Effector CD8-positive, alpha-beta T cell (primary cell): Measurements from ENCODE around the gene SPG21.
A peak's percentile ranks its signal among the peaks of the same experiment; 100 is the strongest.
"Not testable (repeated sequence)": the region's sequence is repeated elsewhere in the genome, so short reads cannot be mapped to it uniquely, and the experiment has no call there.

Source experiments
- DNase-seq: peaks from one replicate; lab custom pipeline; 2025; lab: John Stamatoyannopoulos, UW
- total RNA-seq, 4 experiments: gene quantifications; one replicate each; lab custom pipeline; 2026; lab: John Stamatoyannopoulos, UW

Gene SPG21
- total RNA-seq = 51.8 to 76.2 (median 54.4) reads per million in 4 experiments

DNA sequence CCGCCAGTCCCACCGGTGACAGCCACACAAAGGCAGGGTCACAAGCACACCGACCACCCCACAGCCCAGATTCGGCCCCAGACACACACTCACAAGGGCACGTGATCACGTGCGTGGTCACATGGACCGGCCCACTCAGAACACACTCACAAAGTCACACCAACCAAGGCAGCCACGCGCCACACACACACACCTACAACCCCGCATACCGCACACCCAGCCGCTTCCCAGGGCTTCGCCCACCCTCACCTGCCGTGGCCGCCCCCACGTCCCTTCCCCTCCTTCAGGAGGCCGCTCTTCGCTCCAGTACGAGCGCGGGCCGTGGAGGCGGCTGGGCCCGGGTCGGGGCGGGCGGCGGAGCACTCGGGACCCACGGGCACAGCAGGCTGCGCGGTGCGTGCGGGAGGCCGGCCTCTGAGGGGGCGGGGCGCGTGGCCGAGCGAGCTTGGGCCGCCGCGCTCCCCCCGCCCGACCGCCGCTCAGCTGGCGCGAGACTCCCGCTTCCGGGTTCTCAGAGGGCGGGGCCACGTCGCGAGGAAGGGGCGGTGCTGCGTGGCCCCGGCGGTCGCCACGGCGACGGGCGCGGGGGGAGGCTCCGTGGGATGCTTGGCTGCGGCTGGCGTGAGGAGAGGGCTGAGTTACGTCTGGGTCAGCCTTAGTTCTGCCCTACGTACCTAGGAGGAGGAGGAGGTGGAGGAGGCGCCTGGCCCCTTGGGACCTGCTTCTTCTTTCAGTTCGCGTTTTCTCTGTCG lies at the start of gene SPG21:
Gene SPG21, minus strand, starts transcription at position 499 of the 752 bp plus-strand sequence. CDS start 6,345 bp downstream, outside the sequence.
- DNase-seq = peak; percentile 82

- DNase-seq = no peak
Observed at GRCh38 chr15:65038836-65039235, 49.1 kb upstream of the SPG21 start.

DNA sequence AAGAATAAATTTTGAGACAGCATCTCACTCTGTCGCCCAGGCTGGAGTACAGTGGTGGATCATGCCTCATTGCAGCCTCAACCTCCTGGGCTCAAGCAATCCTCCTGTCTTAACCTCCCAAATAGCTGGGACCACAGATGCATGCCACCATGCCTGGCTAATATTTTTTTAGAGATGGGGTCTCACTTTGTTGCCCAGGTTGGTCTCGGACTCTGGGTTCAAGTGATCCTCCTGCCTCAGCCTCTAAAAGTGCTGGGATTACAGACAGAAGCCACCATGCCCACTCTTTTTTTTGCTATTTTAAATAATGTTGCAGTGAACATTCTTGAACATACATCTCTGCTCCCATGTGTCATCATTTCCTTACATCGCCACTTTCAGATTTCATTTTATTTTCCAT lies 48.7 kb upstream of the SPG21 start:
- DNase-seq = no peak

DNA sequence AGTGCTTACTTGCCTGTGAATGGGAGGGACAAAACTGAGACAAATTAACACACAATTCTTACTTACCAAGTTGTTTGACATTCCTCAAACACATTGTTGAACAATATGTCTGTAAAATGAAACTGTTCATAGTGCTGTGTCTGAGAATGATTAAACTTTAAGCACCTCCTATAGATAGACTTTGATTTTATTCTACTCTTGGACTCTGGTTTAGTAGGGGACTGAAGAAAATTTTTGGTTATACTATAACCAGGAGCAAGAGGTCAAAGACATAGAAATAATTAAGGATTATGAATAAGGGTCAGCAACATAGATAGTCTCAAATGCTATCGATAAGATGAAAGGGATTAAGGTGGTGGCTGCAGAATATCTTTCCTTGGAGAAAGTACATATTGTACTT lies 47.6 kb upstream of the SPG21 start:
- no peak for DNase-seq

DNA sequence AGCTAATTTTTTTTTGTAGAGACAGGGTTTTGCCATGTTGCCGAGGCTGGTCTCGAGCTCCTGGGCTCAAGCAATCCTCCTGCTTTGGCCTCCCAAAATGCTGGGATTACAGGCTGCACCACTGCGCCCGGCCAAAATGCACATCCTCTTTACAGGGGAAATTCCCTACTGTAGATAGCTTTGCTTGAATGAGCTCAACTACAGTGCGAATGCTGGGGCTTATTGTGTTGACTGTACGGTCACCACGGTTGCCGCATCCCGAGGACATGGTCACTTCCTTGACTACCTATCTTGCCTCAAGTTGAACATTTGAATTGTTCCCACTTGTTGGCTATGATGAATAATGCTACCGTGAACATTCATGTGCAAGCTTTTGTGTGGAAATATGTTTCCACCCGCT lies 45.0 kb upstream of the SPG21 start:
- no peak for DNase-seq

GRCh38 chr15:65033659-65034269 lies 44.0 kb upstream of the SPG21 start:
- DNase-seq = no peak

DNA sequence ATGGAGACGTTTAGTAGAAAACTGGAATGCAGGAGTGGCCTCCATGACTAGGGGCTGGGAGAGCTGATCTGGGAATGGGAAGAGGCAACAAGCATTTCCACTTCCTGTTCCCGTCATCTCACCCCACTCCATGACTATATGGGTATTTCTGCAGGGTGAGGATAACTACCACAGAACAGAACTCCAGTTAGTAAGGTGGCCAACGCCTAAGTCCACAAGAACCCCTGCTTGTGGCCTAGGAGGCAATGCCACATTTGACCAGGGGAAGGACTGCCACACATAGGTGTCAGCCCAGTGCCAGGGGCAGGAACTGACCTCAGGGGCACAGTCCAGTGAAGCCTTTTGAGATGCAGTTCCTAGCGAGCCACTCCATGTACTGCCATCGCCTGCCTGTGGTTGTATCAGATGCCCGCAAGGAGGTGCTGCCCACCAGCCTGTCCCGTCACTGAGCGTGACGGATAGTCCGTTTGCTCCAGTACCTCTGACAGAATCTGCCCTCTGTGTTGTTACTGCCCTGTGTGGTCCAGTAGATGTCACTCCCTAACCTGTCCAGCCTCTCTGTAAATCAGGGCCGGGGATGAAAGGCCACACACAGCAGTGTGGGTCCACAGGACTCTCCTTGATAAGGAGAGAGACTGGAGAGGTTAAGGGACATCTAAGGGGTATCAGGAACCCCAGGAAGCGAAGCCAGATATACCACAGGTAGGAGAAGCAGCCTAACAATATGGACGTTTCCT lies 43.3 kb upstream of the SPG21 start:
- no peak for DNase-seq

- DNase-seq = no peak
Observed at GRCh38 chr15:65029736-65030208, 40.1 kb upstream of the SPG21 start.

DNA sequence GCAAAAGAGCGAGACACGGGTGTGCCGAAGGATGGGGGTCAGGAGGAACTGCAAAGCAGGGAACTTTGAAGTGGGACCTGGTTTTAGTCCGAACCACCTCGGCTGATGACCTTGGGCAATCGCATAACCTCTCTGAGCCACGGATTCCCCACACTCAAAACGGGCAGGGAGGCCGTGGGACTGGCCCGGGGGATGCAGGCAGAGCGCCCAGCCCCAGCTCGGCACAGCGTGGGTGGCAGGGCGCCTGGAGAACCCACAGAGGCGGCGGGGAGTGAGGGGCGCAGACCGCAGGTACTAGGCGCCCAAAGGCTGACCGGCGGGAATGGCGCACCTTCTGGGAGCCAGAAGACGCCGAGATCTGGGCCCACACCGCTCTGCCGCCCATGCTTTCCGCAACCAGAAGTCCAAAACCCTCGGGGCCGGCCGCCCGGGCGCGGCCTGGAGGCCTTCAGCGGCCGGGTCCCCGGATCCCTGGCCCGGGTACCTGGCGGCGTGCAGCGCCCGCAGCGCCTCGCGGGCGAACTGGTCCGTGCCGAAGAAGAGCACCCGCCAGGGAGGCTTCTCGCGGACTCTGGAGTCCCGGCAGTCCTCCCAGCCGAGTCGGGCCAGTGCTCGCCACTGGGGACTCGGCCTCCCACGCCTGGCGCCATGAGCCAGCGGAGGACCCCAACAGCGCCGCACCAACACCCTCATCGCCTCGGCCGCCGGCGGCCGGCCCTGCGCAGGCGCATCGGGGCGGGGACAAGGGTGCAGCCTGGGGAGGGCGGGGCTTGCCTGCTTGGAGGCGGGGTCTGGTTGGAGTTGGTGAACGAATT lies 39.4 kb upstream of the SPG21 start, which contains the start of gene MTFMT:
Gene MTFMT, minus strand, starts transcription at position 719 of the 815 bp plus-strand sequence. Its CDS starts 26 bp downstream, at position 693.
- peak; percentile 90 for DNase-seq

DNA sequence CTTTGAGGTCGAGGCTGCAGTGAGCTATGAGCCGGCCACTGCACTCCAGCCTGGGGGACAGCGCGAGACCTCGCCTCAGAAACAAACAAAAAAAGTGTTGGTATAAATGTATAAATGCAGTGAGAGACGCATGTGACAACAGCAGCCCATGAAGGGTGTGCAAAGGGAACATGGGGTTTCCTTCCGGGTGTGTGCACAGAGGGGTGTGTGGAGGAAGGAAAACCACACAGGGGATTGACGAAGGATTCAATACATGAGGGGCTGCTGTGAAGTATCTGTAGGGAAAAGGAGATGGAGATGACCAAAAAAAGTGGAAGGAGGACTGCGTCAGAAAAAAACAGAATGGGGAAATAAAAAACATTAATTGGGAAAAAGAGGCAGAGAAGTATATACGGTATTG lies 38.6 kb upstream of the SPG21 start:
- DNase-seq = no peak

DNA sequence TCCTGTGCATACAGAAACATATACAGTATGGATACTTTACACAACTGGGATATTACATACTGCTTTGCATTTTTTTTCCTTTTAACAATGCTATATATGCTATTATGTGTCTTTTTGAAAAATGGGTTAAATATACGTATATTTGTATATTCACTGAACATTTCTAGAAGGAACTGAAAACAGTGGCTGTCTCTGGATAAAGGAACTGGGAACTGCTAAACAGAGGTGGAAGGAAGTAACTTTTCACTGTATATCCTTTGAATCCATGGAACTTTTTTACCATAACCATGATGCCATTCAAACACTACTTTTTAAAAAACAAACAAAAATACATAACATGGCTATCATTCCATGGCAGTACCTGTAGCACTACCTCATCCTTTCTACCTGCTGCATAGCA lies 37.9 kb upstream of the SPG21 start:
- DNase-seq = no peak

DNA sequence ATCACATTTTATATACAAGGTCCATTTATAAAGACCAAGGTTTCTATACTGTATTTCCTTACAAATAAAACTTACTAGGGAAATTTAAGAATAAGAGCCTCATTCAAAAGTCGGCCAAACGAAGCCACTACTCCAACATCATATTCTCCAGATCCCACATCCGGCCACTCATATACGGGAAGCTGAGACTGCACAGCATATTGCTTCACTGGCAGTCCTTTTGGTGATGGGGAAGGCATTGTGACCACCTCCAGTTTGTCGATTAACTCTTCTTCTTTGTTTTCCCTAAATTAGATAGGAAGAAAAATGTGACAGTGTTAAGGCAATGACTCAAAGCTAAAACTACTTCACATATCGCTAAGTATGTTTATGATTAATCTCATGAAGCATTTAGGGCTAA lies 37.0 kb upstream of the SPG21 start:
- DNase-seq = no peak

DNA sequence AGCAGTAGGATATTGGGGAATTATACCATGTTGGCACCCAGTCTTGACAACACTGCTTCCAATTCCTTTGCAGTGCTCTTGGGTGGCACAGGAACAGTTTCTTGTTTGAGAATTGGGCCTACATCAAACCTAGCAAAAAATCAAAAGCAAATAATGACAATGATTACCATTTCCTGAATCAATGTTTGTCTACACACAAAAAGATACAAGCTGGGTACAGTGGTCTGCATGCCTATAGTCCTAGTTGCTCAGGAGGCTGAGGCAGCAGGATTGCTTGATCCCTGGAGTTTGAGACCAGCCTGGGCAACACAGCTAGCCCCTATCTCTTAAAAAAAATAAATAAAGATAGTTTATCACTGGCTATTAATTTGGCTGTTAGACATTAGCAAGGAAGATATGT lies 31.8 kb upstream of the SPG21 start:
- DNase-seq = no peak

DNA sequence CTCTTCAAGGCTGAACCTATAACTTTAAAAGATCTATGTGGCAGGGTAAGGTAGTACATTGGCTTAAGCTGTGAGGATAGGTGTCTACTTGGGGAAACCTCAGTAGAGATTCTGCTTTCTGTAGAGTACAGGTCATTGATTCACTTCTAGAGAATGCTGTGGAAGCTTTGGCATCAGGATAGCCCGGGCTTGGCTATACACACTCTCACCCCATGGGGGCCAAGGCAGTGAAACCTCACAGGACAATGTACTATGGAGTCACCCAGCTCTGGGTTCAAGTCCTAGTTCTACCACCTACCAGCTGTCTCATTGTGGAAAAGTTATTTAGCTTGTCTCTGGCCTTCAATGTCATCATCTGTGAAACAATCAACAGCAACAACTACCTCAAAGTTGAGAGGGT lies 30.7 kb upstream of the SPG21 start:
- DNase-seq = no peak

GRCh38 chr15:65011198-65011597 lies 21.5 kb upstream of the SPG21 start:
- not testable (repeated sequence) for DNase-seq

DNA sequence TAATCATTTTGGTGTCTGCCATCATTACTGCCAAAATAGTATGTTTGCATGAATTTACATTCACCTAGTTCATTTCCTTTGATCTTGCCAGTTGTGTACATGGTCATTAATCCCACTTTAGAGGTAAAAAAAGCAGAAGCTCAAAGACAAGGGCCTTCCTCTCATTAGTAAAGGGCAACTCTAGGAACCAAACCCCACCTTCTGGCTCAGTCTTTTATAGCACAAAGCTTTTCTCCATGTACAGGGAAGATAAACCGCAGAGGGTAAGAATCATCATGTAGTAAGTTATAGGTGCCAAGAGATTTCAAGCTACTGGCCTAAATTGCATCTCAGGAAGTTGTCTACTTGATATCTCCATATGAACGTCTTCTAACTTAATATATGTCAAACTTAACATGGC lies 19.3 kb upstream of the SPG21 start:
- DNase-seq = no peak

DNA sequence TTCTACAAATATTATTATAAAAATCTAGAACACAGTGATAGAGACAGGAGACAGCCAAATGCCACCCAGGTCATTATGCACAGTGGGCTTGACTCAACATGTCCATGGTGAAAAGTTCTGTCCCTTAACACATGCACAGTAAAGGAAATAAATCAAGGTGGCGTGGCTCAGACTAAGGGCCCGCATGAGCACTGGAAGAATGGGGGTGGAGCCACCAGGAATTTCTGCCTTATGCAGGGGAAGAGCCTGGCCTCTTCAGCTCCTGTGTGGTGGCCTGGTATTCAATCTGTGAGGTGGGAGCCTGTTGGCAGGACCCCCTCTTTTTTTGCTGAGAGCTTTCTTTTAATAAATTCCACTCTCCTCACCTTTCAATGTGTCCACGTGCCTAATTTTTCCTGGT lies 17.2 kb upstream of the SPG21 start:
- no peak for DNase-seq

- DNase-seq = no peak
Observed at GRCh38 chr15:65004993-65005392, 15.3 kb upstream of the SPG21 start.

DNA sequence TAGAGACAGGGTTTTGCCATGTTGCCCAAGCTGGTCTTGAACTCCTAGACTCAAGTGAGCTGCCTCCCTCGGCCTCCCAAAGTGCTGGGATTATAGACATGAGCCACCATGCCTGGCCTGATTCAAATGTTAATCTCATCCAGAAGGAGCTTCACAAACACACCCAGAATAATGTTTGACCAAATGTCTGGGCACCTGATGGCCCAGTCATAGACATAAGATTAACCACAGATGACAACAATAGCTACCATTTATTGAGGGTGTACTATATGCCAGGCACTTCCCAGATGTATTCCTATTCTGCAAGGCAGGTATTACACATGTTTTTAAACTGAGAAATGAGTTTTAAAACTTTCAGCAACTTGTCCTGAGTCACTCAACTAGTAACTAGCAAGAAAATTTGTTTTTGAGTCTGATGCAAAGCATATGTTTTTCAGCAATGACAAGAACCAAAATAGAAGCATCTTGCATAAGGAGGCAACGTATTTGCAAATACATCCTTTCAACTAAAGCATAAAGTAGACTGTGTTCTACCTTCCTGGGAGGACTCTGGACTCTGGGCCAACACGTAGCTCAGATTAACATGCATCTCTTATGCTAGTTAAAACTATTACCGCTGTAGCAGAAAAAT lies 8.1 kb upstream of the SPG21 start:
- no peak for DNase-seq

- no peak for DNase-seq
Observed at GRCh38 chr15:64997066-64997465, 7.4 kb upstream of the SPG21 start.

- DNase-seq = no peak
Observed at GRCh38 chr15:64993290-64993689, 3.6 kb upstream of the SPG21 start.
